Mesothelial cell of epicardium (in vitro differentiated cells): Measurements from ENCODE around the gene NR1D2. TPM values are rescaled to one million over a fixed set of nuclear protein-coding genes. Genes with fewer than 3 reads are reported as not detected.

Experiments used
- DNase-seq, 2 experiments: peaks; one replicate each; pipeline ENCODE4 v3.0.0; 2021; ENCODE audit warnings: low spot score in 2 of 2; ENCODE audit not compliant: unreplicated experiment in 2 of 2
- H3K27ac Mint-ChIP-seq: 2 replicates; pipeline ENCODE4 v1.8.0; 2021; ENCODE audit warnings: mixed read lengths
- H3K27me3 Mint-ChIP-seq: 2 replicates; pipeline ENCODE4 v1.8.0; 2021; ENCODE audit warnings: low read depth, mixed read lengths
- H3K36me3 Mint-ChIP-seq: 2 replicates; pipeline ENCODE4 v1.8.0; 2021; ENCODE audit warnings: mixed read lengths
- H3K4me1 Mint-ChIP-seq: 2 replicates; pipeline ENCODE4 v1.8.0; 2021; ENCODE audit warnings: mixed read lengths
- H3K4me3 Mint-ChIP-seq: 2 replicates; pipeline ENCODE4 v1.8.0; 2021; ENCODE audit warnings: mild to moderate bottlenecking, moderate library complexity, mixed read lengths
- H3K9me3 Mint-ChIP-seq: 2 replicates; pipeline ENCODE4 v1.8.0; 2021; ENCODE audit warnings: mixed read lengths
- total RNA-seq: library from RNA; stranded (reverse); gene quantifications from 3 replicates; pipeline ENCODE4 v1.2.1, GENCODE V29; 2021
- TF ChIP-seq, protein P1 (sequence below): fragments of 200-600 bp; sonication (generic); IDR thresholded peaks from one replicate; pipeline ENCODE4 v1.5.0; 2021; ENCODE audit warnings: antibody characterized with exemption; ENCODE audit not compliant: unreplicated experiment

NR1D2 gene
- total RNA-seq, 1 donor from 2014 or later = 29.2 TPM

DNA sequence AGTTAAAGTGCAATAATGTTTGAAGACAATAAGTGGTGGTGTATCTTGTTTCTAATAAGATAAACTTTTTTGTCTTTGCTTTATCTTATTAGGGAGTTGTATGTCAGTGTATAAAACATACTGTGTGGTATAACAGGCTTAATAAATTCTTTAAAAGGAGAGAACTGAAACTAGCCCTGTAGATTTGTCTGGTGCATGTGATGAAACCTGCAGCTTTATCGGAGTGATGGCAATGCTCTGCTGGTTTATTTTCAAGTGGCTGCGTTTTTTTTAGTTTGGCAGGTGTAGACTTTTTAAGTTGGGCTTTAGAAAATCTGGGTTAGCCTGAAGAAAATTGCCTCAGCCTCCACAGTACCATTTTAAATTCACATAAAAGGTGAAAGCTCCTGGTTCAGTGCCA lies 25.5 kb upstream of the NR1D2 start:
- Mint-ChIP-seq H3K4me1 (peaks cover 49% of the 10 kb centered on the region), H3K36me3 (peaks cover 25% of the 10 kb centered on the region), H3K9me3 (no peaks in the 10 kb centered on the region), H3K27ac (peak overlapping the region; percentile 62), H3K27me3 (no peaks in the 10 kb centered on the region), H3K4me3 (peak overlapping the region; percentile 24)
- TF ChIP-seq, protein P1, sequence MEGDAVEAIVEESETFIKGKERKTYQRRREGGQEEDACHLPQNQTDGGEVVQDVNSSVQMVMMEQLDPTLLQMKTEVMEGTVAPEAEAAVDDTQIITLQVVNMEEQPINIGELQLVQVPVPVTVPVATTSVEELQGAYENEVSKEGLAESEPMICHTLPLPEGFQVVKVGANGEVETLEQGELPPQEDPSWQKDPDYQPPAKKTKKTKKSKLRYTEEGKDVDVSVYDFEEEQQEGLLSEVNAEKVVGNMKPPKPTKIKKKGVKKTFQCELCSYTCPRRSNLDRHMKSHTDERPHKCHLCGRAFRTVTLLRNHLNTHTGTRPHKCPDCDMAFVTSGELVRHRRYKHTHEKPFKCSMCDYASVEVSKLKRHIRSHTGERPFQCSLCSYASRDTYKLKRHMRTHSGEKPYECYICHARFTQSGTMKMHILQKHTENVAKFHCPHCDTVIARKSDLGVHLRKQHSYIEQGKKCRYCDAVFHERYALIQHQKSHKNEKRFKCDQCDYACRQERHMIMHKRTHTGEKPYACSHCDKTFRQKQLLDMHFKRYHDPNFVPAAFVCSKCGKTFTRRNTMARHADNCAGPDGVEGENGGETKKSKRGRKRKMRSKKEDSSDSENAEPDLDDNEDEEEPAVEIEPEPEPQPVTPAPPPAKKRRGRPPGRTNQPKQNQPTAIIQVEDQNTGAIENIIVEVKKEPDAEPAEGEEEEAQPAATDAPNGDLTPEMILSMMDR = no peak
- DNase-seq = no peak

DNA sequence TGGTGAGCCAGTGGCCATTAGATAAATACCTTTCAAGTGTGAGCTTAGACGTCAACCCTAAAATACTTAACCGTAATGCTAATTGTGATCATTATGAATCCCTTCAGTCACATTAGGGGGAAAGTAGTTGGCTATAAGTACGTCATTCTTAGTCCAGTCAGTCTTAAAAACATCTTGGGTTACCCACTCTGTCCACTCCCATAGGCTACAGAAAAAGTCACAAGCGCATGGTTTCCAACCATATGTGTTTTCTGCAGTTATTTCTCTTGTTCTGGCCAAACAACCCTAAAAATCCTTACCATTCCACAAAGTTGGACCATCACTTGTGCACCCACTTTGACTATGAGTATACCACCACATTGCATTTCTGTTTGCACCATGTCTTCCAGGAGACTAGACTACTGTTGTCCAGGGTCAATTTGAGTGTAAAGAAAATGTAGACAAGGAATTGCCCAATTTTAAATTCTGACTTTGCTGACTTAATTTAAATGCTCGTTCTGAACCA lies 24.9 kb upstream of the NR1D2 start:
- no peak overlapping the region for H3K4me3 Mint-ChIP-seq
- H3K27ac Mint-ChIP-seq = peak overlapping the region; percentile 62
- TF ChIP-seq, protein P1 = no peak

DNA sequence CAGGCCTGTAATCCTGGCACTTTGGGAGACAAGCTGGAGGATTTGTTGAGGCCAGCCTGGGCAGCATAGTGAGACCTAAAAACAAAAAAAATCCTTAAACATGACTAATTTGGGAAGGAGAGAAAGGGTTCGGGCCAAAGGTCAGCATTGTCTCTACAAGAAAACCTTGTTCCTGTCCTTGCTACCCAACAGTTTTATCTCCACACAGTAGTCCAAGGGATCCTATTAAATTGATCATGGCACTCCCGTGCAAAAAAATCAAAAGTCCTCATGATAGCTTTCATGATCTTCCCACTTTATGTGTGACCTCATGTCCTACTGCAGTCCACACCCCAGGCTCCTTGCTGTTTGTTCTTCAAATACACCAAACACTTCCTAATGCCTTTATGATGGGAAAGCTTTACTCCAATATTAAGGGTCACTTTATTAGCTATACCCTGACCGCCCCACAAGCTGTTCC lies 24.0 kb upstream of the NR1D2 start:
- H3K9me3 Mint-ChIP-seq = no peaks in the 10 kb centered on the region
- no peak for DNase-seq
- no peak overlapping the region for H3K4me3 Mint-ChIP-seq
- peaks cover 29% of the 10 kb centered on the region for H3K36me3 Mint-ChIP-seq
- TF ChIP-seq, protein P1 = no peak
- peak overlapping the region; percentile 53 for H3K27ac Mint-ChIP-seq
- H3K27me3 Mint-ChIP-seq = no peaks in the 10 kb centered on the region
- H3K4me1 Mint-ChIP-seq = peaks cover 35% of the 10 kb centered on the region

More for the DNA sequence above, 24.9 kb upstream of the NR1D2 start:
- no peaks in the 10 kb centered on the region for H3K9me3 Mint-ChIP-seq
- no peak for DNase-seq
- H3K4me1 Mint-ChIP-seq = peaks cover 43% of the 10 kb centered on the region
- H3K36me3 Mint-ChIP-seq = peaks cover 29% of the 10 kb centered on the region
- no peaks in the 10 kb centered on the region for H3K27me3 Mint-ChIP-seq

DNA sequence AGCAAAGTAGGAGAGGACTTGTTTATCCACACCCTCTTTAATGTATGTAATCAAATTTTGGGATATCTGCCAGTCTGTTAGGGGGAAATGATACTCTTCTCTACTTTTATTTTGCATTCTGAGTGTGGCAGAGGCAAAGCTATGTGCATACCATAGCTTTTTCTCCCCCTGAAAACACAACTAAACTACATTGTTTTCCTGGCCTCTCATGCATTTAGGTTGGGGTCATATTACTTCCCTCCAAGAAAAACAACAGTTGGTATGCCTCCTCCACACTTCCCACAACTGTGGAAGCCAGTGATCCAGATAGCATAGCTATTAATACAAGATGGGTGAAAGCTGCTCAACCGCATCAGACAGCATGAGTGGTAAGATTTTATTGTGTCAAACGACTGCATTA lies 21.3 kb upstream of the NR1D2 start:
- Mint-ChIP-seq H3K27me3 (no peaks in the 10 kb centered on the region), H3K4me1 (peaks cover 22% of the 10 kb centered on the region), H3K27ac (no peak overlapping the region), H3K9me3 (no peaks in the 10 kb centered on the region), H3K36me3 (peaks cover 22% of the 10 kb centered on the region), H3K4me3 (no peak overlapping the region)
- DNase-seq = no peak
- TF ChIP-seq, protein P1 = no peak

DNA sequence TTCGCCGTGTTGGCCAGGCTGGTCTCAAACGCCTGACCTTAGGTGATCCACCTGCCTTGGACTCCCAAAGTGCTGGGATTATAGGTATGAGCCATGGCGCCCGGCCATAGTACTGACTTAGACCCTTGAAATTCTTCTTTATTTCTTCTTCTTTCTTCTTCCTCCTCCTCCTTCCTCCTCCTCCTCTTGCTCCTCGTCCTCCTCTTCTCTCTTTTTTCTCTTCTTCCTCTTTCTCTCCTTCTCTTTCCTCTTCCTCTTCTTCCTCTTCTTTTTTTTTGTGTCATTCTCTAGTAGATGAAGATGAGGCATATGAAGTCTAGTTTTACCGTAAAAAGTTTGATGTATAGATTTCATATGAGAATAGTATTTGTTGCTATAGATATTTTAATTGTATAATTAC lies 18.8 kb upstream of the NR1D2 start:
- TF ChIP-seq, protein P1 = no peak
- H3K4me3 Mint-ChIP-seq = no peak overlapping the region
- no peaks in the 10 kb centered on the region for H3K9me3 Mint-ChIP-seq
- H3K27ac Mint-ChIP-seq = no peak overlapping the region
- H3K36me3 Mint-ChIP-seq = peaks cover 7% of the 10 kb centered on the region
- no peaks in the 10 kb centered on the region for H3K27me3 Mint-ChIP-seq
- DNase-seq = no peak
- H3K4me1 Mint-ChIP-seq = peaks cover 5% of the 10 kb centered on the region

DNA sequence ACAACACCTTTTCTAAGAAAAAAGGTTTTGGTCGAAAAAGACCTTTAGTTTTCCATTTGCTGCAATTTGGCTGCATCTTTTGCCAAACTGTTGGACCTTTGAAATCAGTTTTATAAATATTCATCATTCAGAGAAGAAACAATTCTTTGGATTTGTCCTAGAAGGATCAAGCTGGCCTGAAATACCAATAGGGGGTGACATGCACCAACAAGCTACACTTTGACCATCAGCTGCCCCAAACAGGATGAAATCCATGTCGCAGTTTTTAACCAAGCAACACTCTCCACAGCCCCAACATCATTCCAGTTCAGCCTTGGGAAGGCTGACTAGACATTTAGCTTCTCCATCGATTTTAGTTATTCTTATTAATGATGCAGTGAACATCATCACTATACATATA lies 18.4 kb upstream of the NR1D2 start:
- no peak overlapping the region for H3K27ac Mint-ChIP-seq
- no peak overlapping the region for H3K4me3 Mint-ChIP-seq
- no peaks in the 10 kb centered on the region for H3K27me3 Mint-ChIP-seq
- no peak for DNase-seq
- no peaks in the 10 kb centered on the region for H3K9me3 Mint-ChIP-seq
- peaks cover 7% of the 10 kb centered on the region for H3K36me3 Mint-ChIP-seq
- peaks cover 5% of the 10 kb centered on the region for H3K4me1 Mint-ChIP-seq
- TF ChIP-seq, protein P1 = no peak
